Smooth muscle cell (in vitro differentiated cells): ENCODE data around the gene ACYP2. TPM values are rescaled to one million over a fixed set of nuclear protein-coding genes. Genes with fewer than 3 reads are reported as not detected.

ENCODE experiments used
- DNase-seq: peaks from one replicate; lab custom pipeline; 2025; ENCODE audit not compliant: unreplicated experiment; lab: John Stamatoyannopoulos, UW
- H2AFZ ChIP-seq: fragments of 200-600 bp; sonication (generic); 2 replicates; pipeline ENCODE4 v1.6.0; 2016; ENCODE audit warnings: antibody characterized with exemption, low read depth, mild to moderate bottlenecking
- H3F3A ChIP-seq: fragments of 200-600 bp; sonication (generic); 2 replicates; pipeline ENCODE4 v1.6.0; 2017; ENCODE audit warnings: antibody characterized with exemption, low read depth
- H3K27ac ChIP-seq: fragments of 200-600 bp; sonication (generic); 2 replicates; pipeline ENCODE4 v1.5.1; 2016; ENCODE audit warnings: low read depth, mild to moderate bottlenecking
- H3K27me3 ChIP-seq: fragments of 200-600 bp; sonication (generic); 2 replicates; pipeline ENCODE4 v1.6.1; 2016; ENCODE audit warnings: low read depth, mild to moderate bottlenecking
- H3K36me3 ChIP-seq: fragments of 200-600 bp; sonication (generic); 2 replicates; pipeline ENCODE4 v1.5.1; 2016; ENCODE audit warnings: low read depth
- H3K4me1 ChIP-seq: fragments of 200-600 bp; sonication (generic); 2 replicates; pipeline ENCODE4 v1.5.1; 2016; ENCODE audit warnings: low read depth
- H3K4me2 ChIP-seq: fragments of 200-600 bp; sonication (generic); 2 replicates; pipeline ENCODE4 v1.6.0; 2016; ENCODE audit warnings: mild to moderate bottlenecking
- H3K4me3 ChIP-seq: fragments of 200-600 bp; sonication (generic); 2 replicates; pipeline ENCODE4 v1.5.1; 2016; ENCODE audit warnings: mild to moderate bottlenecking
- H3K79me2 ChIP-seq: fragments of 200-600 bp; sonication (generic); 2 replicates; pipeline ENCODE4 v1.6.0; 2016; ENCODE audit warnings: low read depth, mild to moderate bottlenecking
- H3K9ac ChIP-seq: fragments of 200-600 bp; sonication (generic); 2 replicates; pipeline ENCODE4 v1.6.0; 2016; ENCODE audit warnings: low read depth
- H3K9me3 ChIP-seq: fragments of 200-600 bp; sonication (generic); replicated peaks from 2 replicates; pipeline ENCODE4 v1.5.1; 2016; ENCODE audit warnings: low read depth
- H4K20me1 ChIP-seq: fragments of 200-600 bp; sonication (generic); 2 replicates; pipeline ENCODE4 v1.6.0; 2016; ENCODE audit warnings: low read depth
- CTCF ChIP-seq: fragments of 200-600 bp; sonication (generic); IDR thresholded peaks from 2 replicates; pipeline ENCODE4 v1.5.1; 2017; ENCODE audit warnings: borderline replicate concordance, mild to moderate bottlenecking, antibody characterized with exemption; ENCODE audit not compliant: insufficient read depth, poor library complexity, severe bottlenecking
- WGBS: methylation state at CpG from one replicate; pipeline ENCODE4 v1.1.7; 2016; ENCODE audit warnings: low lambda C conversion rate; 5-methylcytosine and 5-hydroxymethylcytosine counted together
- polyA plus RNA-seq: library from polyadenylated mRNA; unstranded; fragments of >200 nt; fragmentation: Nextera tagmentation; extraction: Ambion mirVana; gene quantifications from 2 replicates; pipeline ENCODE4 v1.2.1, GENCODE V29; 2016
- total RNA-seq: library from RNA; depleted of rRNA; stranded (reverse); fragments of >200 nt; gene quantifications from 2 replicates; pipeline ENCODE4 v1.2.3, GENCODE V29; 2014

Gene ACYP2
- total and polyA plus RNA-seq, 2 experiments from 2014 or later = 12.1 to 18.6 TPM

GRCh38 chr2:54275541-54275940, 160.1 kb downstream of the ACYP2 start:
- no peaks in the 10 kb centered on the region for H3F3A ChIP-seq
- H2AFZ ChIP-seq = peak overlapping the region; percentile 79
- no peak for TF ChIP-seq CTCF
- no peaks in the 10 kb centered on the region for H3K27me3 ChIP-seq
- H3K9me3 ChIP-seq = no peaks in the 10 kb centered on the region
- peak overlapping the region; percentile 33 for H3K27ac ChIP-seq
- H3K4me1 ChIP-seq = peaks cover 5% of the 10 kb centered on the region
- DNase-seq = no peak
- no peak overlapping the region for H3K4me3 ChIP-seq
- no peaks in the 10 kb centered on the region for H3K79me2 ChIP-seq
- 73% methylated on average over 2 of the region's 2 CpGs for WGBS
- H3K36me3 ChIP-seq = no peaks in the 10 kb centered on the region
- H4K20me1 ChIP-seq = no peaks in the 10 kb centered on the region
- no peak overlapping the region for H3K4me2 ChIP-seq
- peak overlapping the region; percentile 49 for H3K9ac ChIP-seq

- no peaks in the 10 kb centered on the region for H3K36me3 ChIP-seq
- WGBS = 68% methylated on average over 2 of the region's 2 CpGs
- no peak for TF ChIP-seq CTCF
- H3K9me3 ChIP-seq = no peaks in the 10 kb centered on the region
- no peak overlapping the region for H3K4me3 ChIP-seq
- H3K27me3 ChIP-seq = no peaks in the 10 kb centered on the region
- no peak overlapping the region for H3K4me2 ChIP-seq
- H4K20me1 ChIP-seq = no peaks in the 10 kb centered on the region
- H3K27ac ChIP-seq = no peak overlapping the region
- H3F3A ChIP-seq = no peaks in the 10 kb centered on the region
- no peak for DNase-seq
- H3K79me2 ChIP-seq = no peaks in the 10 kb centered on the region
- peaks cover 5% of the 10 kb centered on the region for H3K4me1 ChIP-seq
- no peak overlapping the region for H3K9ac ChIP-seq
- no peak overlapping the region for H2AFZ ChIP-seq
Measured at GRCh38 chr2:54279385-54279784, 164.0 kb downstream of the ACYP2 start.

GRCh38 chr2:54284826-54285225, 169.4 kb downstream of the ACYP2 start:
- Histone ChIP-seq H3K4me3 (no peak overlapping the region), H2AFZ (no peak overlapping the region), H3K9me3 (no peaks in the 10 kb centered on the region), H3K27ac (no peak overlapping the region), H3F3A (no peaks in the 10 kb centered on the region), H4K20me1 (no peaks in the 10 kb centered on the region), H3K4me1 (peaks cover under 1% of the 10 kb centered on the region), H3K27me3 (peaks cover 11% of the 10 kb centered on the region), H3K36me3 (no peaks in the 10 kb centered on the region), H3K9ac (no peak overlapping the region), H3K79me2 (no peaks in the 10 kb centered on the region), H3K4me2 (no peak overlapping the region)
- DNase-seq = no peak
- 71% methylated on average over 3 of the region's 3 CpGs for WGBS
- TF ChIP-seq CTCF = no peak

GRCh38 chr2:54285451-54285850, 170.0 kb downstream of the ACYP2 start:
- H3K79me2 ChIP-seq = no peaks in the 10 kb centered on the region
- no peaks in the 10 kb centered on the region for H3K9me3 ChIP-seq
- no peak overlapping the region for H3K9ac ChIP-seq
- no peak for DNase-seq
- H3F3A ChIP-seq = no peaks in the 10 kb centered on the region
- H3K4me2 ChIP-seq = no peak overlapping the region
- no peak for TF ChIP-seq CTCF
- H4K20me1 ChIP-seq = no peaks in the 10 kb centered on the region
- H3K4me3 ChIP-seq = no peak overlapping the region
- WGBS = 97% methylated on average over 1 of the region's 1 CpG
- peaks cover 17% of the 10 kb centered on the region for H3K27me3 ChIP-seq
- H3K27ac ChIP-seq = no peak overlapping the region
- no peak overlapping the region for H2AFZ ChIP-seq
- H3K4me1 ChIP-seq = peaks cover 6% of the 10 kb centered on the region
- H3K36me3 ChIP-seq = no peaks in the 10 kb centered on the region
